HG02763 (cell line): ENCODE results near the gene TUT1.
"Not testable (repeated sequence)": the region's sequence is repeated elsewhere in the genome, so short reads cannot be mapped to it uniquely, and the experiment has no call there.

Source experiments
- ATAC-seq: cut with Tn5 transposase; IDR thresholded peaks from one replicate; pipeline ENCODE4 v1.9.1; 2021; ENCODE audit warnings: mild to moderate bottlenecking, moderate library complexity; ENCODE audit not compliant: unreplicated experiment

The TUT1 gene

DNA sequence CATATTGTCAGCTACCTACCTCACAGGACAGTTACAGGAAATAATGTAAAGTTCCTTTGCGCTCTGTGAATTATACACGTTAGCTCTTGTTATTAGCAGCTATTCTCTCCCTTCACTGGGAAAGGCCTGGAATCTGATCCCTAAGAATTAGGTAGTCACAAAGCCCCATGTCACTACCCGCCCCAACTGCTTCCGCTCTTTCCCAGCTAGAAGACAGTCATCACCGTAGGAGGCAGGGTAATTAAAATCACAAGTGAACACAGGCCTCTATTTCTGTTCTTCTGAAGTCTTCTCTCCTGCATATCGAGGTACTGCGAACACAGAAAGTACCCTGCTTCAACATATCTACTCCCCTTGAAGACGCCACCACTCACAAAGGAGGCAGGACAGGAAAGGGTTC, 32.1 kb downstream of the TUT1 start:
- no peak for ATAC-seq

DNA sequence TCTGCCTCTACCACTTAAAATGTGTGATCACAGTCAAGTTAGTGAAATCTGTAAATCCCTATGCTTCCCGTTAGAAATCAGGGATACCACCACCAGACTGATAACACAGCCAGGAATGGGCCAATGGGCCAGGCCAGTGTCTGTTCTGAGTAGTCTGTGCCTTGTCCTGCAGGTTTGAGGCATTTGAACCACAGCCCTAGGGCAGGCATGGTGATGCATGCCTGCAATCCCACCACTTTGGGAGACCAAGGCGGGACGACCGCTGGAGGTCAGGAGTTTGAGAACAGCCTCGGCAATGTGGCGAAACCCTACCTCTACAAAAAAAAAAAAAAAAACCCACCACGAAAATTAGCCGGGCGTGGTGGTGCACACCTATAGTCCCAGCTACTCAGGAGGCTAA, 32.7 kb downstream of the TUT1 start:
- no peak for ATAC-seq

DNA sequence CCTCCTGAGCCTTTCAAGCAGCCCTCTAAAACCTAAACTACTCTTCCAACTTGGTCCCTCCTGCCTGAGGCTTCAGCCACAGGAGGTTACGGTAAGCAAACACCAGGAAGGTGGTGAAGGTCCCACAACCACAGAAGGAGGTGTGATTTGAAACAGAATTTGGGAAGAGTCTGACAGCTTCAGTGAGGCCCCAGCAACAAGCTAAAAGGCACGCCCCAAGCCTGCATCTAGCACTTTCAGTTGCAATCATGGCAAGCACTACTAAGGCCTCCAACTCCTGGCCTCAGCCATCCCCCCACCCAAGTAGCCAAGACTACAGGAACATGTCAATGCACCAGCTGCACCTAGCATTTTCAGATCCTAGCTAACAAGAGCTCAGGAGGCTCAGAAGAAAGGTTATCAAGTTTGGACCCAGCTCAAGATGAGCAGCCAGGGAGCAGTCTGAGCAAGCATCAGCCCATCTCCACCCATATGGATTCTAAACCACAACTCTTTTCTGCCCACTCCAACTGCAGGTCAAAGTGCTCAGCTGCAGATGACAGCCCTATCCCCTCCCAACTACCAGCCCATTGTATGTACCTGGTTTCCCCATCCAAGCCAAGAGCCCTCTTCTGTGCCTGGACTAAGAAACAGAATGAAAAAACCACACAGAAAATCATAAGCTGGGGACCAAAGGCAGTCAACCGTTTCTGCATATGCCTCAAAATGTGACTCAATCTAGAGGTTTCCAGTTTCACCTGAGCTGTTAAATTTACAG, 34.3 kb downstream of the TUT1 start:
- ATAC-seq, result peak; percentile 11

DNA sequence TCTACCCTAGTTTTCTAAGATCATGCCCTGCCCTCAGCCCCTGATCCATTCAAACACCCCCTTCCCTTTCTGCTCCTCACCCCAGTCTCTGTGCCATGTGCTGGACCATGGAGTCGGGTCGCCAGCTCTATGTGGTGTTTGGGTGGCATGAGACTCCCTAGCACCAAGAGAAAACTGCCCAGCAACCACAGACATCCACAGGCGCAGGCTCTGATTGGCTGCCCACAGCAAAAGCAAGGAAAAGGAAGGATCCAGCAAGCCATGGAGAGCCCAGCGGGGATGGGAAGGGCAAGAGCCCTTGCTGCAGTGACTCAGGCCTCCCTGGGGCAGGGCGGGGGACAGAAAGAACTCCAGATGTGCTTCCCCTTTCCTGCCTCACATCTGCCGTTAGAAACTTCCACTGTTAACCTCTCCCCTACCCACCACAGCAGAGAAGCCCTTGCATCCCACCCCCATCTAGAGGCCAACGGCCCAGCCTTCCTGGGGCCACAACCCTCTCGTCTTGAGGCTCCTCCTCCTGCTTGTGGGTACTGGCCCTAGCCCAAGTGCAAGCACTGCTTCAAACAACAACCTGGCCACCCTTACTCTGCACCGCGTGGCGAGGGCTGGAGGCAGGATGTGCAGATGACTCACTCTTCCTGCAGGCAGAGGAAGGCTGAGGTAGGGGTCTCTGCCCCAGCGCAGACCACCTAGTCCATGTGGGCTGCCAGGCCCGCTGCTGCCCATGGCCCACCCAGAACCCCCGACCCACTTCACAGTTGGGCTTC, 35.0 kb downstream of the TUT1 start:
- peak; percentile 34 for ATAC-seq

DNA sequence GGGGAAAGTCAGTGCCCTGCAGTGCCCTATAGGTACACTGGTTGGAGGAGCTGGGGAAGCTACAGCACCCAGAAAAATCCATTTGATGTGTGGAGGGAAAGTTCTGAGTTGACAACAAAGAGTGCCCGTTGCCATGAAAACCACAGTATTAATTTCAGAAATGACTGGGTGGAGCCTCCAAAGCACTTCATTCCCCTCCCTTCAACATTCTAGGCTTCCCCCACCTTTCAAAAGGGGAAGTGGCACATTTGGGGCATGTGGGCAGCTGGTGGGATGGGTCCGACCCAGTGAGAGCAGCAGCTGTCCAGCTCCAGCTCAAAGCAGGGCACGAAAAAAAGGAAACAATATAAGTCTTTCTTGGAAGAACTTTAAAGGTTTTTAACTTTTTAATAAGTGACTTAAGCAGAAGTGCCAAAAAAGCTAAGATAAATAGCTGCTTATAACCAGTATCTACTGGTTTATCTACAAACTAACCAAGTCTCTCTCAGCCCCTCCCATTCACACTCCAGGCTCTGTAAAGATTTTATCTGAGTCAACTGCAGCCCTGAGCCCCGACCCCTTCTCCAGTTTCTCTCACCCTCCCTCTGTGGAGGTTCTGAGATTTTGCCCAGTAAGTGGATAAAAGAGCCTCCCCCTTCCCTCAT, 35.7 kb downstream of the TUT1 start:
- ATAC-seq, result peak; percentile 29

DNA sequence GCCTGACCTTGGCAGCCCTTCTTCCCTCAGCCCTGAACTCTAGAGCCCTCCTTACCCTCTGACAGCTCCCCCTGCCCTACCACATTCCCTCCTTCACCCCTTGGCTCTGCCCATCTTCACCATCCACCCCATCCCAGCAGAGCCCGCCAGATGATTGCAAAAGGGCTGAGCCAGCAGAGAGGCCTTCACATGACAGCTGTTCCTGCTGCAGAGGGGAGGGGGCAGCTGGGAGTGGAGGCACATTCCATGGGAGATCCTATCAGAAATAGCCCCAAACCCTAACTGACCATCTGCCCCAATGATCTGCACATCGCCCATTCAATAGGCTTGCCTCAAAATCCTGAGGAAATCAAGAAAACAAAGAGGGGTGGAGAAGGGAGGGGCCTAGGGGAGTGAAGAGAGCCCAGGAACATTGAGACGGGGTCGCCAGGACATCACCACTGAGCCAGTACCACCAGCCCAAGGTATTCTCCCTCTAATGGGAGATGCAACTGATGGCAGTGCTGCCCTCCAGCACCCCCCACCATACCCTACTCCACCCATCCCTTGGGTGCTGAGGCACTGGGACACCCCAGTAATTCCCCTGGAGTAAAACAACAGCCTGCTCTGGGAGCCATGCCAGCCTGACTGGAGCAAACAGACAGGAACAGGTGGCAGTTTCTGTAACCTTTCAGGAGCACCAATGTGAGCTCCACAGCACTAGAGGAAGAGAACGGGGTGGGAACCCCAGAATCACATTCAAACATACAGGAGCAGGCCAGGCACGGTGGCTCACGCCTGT, 36.7 kb downstream of the TUT1 start:
- no peak for ATAC-seq

DNA sequence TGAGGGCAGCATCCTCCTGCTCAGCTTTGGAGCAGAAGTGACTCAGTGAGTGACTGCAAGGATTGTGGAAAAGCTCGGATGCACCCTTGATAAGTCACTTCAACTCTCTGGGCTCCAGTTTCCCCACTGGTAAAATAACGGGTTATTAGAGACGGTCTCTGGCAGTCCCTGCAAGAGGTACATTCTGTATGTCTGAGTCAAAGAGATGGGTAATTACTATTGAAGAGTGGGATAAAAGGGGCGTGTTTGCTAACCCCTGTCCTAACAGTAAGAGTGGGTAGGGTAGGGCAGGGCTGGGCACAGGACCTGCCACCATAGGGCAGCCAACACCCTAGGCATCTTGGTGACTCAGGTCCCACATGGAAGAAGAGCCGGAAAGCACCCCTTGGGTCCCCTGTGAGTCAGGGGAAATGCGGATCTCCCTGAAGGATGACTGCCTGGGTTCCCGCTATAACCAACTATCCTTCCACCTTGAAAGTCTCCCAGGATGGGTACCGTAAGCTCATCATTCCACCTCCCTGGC, 37.4 kb downstream of the TUT1 start:
- no peak for ATAC-seq

DNA sequence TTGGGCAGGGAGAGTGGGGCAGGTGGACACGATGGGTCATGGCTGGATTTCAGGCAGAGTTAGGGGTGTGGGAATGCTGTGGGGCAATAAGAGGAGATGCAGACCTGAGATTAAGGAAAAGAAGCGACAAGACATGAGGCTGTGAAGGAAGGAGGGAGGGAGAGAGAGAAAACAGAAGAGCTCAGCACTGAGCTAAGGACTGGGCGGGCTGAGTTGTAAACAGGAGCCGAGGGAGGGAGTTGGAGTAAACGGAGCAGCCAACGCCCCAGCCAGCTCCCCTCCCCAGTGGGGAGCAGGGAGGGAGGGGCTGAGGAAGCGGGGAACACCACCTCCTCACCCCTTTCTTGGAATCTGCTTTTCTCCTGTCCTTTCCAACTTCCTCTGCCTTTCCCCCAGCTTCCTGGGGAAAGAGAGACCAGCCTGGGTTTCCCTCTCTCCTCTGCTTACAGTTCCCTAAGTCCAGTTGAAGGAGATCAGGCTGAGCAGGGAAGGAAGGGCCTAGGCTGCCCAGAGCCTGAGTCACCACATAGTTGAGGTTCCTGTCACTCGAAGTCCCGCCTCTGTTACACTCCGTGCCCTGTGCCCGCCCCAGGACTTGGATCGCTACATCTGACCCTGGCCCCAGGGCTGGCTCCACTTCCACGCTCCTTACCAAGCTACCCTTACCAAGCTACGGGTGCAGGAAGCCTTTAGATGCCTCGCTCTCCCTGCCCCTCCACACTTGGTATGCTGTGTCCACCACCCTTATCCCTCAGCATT, 38.1 kb downstream of the TUT1 start:
- ATAC-seq, result no peak

DNA sequence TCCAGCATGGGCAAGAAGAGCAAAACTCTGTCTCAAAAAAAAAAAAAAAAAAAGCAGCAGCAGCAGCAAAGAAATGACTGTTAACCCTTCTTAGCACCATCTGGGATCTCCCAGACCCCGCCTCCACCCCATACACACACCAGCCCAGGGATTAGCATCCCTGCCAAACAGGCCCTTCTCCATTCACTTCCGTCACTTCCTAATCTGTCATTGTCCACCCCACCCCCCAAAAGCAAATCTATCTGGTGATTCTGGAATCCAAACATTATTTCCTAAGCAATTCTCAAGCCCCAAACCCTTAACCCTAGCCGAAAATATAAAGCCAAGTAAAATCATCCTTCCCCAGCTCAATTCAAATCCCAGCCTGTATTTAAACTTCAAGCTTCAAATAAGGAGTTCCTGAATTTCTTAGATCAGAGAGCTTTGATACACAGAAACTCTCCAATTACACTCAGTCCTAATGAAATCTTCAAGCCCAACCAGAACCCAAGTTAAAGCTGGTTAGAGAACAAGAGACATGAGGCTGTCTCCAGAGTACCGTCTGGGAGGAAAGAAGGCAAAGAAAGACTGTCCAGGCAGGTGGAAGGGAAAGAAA, 38.7 kb downstream of the TUT1 start:
- no peak for ATAC-seq

DNA sequence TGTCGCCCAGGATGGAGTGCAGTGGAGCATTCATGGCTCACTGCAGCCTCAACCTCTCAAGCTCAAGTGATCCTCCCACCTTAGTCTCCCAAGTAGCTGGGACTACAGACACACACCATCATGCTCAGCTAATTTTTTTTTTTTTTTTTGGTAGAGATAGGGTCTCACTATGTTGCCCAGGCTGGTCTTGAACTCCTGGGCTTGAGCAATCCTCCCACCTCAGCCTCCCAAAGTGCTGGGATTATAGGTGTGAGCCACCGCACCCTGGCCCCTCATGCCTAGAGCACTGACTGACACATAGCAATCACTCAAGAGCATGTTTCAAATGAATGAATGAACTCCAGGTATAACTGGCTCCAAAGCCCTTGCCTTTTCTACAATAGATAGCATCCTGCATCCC, 40.8 kb downstream of the TUT1 start:
- ATAC-seq, result not testable (repeated sequence)

DNA sequence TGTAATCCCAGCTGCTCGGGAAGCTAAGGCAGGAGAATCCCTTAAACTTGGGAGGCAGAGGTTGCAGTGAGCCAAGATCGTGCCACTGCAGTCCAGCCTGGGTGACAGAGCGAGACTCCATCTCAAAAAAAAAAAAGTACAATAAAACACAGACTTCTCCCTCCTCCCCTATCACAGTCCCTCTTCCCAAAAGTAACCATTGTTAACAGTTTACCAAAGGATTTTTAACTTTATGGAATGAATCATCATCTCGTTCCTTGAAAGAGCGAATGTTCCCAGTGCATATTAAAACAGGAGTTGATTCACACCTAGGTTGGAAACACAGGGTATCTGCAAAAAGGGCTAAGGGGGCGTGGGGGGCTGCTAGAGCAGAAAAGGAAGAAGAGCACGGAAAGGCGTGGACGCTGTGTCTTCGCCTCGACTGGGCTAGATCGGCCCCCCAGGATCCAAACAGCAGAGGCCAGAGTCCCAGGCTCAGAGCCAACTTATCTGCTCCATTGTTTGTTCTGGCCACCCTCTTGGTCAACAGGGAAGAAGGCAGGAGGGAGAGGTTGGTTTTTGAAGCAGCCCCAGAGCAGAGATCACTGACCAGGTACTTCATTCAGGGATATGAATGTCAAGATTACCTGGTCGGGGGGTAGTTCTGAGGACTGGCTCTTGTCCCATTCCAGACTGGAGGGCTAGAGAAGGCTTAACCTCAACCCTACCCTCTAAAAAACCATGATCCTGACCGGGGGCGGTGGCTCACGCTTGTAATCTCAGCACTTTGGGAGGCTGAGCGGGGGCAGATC, 42.6 kb downstream of the TUT1 start:
- ATAC-seq, result no peak

DNA sequence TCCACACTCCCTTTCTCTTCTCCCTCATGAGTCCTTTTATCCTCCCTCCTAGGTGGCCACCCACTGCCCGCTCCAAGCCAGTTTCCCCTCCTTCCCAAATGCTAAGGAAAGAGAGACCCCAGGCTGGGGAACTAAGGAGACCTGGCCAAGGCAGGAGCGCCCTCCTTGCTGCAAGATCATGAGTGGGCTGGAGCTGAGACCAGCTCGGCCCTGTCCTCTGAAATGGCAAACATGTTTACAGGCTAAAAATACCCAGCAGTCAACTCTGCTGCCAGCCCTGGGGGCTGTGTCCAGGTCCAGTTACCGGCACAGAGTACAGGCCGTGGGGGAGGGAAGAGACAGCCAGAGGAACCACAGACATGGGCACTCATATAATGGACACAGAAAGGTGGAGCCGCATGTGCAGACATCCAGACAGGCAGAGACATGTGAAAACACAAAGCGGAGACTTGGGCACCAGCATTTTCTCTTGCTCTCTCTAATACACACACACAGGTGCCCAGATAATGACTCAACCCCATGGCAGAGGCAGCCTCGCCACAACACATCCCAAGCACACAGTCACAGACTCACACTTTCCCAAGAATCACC, 43.5 kb downstream of the TUT1 start:
- no peak for ATAC-seq

DNA sequence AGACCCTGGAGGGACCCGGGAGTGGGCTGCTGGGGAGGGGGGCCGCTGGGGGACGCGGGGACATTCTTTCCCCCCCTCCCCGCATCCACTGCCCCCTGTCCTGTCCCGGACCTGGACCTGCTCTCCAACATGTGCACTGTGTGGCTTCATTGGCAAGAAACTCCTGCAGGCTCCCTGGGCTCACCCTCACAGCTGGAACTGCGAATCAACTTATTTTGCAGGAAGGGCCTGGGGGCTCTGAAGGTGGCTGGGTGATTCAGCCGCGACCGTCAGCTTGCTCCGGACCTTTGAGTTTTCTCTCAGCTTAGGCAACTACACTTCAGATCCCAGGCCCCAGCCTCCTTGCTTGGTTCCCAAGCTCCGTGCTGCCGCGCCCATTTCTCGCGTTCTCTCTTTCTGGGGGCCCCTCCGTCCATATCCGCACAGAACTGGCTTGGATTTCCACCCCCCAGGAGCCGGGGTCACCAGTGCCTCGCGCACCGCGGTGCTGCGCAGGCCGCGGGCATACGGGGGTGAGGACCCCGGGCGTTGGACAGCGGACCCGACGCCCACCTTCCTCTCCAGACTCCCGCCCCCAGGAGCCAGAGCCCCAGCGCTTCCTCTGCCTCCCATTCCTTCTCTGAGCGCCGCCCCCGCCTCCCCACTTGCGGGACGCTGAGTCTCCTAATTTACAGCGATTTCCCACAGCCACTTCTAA, 44.2 kb downstream of the TUT1 start:
- ATAC-seq, result no peak

DNA sequence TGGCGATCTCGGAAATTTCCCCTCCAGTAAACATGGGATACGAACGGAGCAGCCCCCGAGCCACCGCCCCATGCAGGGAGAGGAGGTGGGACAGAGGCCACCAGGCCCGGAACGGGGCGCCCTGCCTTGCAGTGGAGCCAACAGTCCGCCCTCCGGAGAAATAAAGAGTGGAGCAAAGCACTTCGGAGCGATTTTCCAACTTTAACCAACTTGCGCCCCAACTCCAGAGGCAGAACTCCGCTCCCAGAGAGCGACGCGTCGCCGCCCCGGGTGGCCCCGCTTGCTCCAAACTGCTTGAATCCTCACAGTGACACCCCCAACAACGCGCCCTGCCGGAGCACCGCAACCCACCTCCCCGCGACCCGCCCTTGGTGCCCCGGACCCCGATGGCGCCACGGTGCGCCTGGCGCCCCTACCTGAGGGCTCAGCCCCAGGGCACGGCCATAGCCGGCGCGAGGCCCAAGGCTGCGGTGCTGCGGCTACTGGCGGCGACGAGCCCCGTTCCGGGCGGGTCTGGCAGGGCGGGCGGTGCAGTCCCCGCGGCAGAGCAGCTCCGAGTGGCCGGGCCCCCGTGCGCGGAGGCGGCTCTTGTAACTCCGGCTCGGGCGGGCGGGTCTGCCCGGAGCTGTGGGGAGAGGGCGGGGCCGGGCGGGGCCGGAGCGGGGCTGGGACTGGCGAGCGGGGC, 44.9 kb downstream of the TUT1 start, which contains the start of gene AHNAK:
AHNAK (minus strand) TSS at position 563 of the 685 bp plus-strand sequence. CDS start 10,708 bp downstream, outside the sequence.
- ATAC-seq, result no peak

DNA sequence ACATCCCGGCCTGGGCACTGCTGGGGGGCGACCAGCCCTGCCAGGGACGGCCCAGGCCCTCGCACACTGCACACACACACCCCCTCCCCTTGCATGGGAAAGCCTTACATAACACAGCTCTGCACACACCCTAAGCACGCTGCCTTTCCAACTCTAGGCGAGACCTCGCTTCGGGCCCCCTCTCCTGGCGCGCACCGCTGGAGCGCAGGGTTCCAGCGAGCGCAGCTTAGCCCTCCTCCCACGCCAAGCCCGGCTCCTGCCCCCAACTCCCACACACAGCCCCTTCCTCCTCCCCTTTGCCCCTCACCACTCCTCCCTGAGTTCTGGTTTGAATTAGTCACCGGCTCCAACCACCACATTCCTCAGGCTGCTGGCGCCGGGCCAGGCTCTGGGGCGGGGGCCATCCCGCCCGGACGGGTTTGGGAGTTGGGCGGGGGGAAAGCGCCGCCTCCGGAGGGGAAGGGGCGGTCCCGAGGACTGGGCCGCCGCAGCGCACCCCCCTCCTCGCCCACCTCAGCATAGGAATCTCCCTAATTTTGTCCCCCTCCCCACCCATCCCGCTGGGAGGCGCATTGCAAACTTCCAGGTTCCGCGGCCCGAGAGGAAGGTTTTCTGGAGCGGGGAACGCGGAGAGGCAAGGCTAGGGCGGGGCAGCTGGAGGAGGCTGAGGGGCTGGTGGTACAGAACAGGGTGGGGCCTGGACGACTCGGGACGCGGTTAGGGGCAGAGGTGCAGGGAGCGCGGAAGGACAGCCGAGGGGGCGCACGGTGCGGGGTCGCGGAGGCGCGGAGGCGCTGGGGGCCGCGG, 45.7 kb downstream of the TUT1 start:
- no peak for ATAC-seq
